ENCODE data around the gene SNX2.
"Not testable (repeated sequence)": the region's sequence is repeated elsewhere in the genome, so short reads cannot be mapped to it uniquely, and the experiment has no call there.

The SNX2 gene

DNA sequence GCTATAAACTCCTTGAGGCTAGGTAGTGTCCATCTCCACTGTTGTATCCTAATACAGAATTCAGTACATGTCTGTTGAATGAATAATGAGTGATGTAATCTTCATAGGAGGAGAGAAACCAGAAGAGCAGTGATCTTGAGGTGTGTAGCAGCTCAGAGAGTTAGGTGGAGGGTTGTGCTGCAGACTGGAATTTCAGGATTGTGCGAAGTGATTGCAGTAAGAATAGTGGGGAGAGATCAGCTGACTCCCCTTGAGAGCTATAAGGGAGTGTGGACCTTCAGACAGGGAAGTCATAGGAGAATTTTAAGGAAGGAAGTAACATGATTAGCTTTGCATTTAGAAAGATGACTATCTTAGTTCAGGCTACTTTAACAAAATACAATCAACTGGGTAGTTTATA, 74.9 kb downstream of the SNX2 start:
- no peak overlapping the region for H3K4me3 ChIP-seq (ENCODE audit: low read length)
- no peak overlapping the region for H3K9ac ChIP-seq (ENCODE audit: low read length)
- H3K36me3 ChIP-seq (ENCODE audit: control insufficient read depth, insufficient read depth, low read length), result no peaks in the 10 kb centered on the region
- H3K27ac ChIP-seq (ENCODE audit: low read depth, low read length), result no peak overlapping the region
- no peaks in the 10 kb centered on the region for H3K4me1 ChIP-seq (ENCODE audit: control insufficient read depth, insufficient read depth, low read length)
- H3K27me3 ChIP-seq (ENCODE audit: control insufficient read depth, insufficient read depth, low read length), result no peaks in the 10 kb centered on the region

DNA sequence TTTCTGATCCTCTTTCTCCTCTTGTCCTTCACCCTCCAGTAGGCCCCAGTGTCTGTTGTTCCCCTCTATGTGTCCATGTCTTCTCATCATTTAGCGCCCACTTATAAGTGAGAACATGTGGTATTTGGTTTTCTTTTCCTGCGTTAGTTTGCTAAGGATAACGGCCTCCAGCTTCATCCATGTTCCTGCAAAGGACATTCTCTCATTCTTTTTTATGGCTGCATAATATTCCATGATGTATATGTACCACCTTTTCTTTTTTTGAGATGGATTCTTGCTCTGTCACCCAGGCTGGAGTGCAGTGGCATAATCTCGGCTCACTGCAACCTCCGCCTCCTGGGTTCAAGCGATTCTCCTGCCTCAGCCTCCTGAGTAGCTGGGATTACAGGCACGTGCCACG, 82.7 kb downstream of the SNX2 start:
- H3K4me1 ChIP-seq (ENCODE audit: control insufficient read depth, insufficient read depth, low read length); H3K4me3 ChIP-seq (ENCODE audit: low read length); H3K9ac ChIP-seq (ENCODE audit: low read length); H3K36me3 ChIP-seq (ENCODE audit: control insufficient read depth, insufficient read depth, low read length); H3K27ac ChIP-seq (ENCODE audit: low read depth, low read length); H3K27me3 ChIP-seq (ENCODE audit: control insufficient read depth, insufficient read depth, low read length): not testable (repeated sequence)

DNA sequence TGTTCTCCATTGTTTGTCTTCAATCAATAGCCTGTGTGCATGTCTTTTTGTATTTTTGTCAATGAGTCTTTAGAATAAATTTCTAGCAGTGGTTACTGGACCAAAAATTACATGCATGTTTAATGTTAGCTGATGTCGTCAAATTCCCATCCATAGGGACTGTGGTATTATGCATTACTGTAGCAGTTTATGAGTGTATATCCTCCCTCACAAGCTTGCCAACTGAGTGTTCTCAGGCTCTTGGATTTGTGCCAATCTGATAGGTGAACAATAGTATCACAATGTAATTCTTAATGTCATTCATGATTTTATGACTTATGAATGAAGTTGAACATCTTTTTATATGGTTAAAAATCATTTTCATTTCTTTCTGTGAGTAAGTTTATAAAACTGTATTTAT, 83.6 kb downstream of the SNX2 start:
- Histone ChIP-seq H3K27ac (ENCODE audit: low read depth, low read length) (no peak overlapping the region), H3K4me1 (ENCODE audit: control insufficient read depth, insufficient read depth, low read length) (no peaks in the 10 kb centered on the region), H3K36me3 (ENCODE audit: control insufficient read depth, insufficient read depth, low read length) (no peaks in the 10 kb centered on the region), H3K27me3 (ENCODE audit: control insufficient read depth, insufficient read depth, low read length) (no peaks in the 10 kb centered on the region), H3K9ac (ENCODE audit: low read length) (no peak overlapping the region), H3K4me3 (ENCODE audit: low read length) (no peak overlapping the region)

DNA sequence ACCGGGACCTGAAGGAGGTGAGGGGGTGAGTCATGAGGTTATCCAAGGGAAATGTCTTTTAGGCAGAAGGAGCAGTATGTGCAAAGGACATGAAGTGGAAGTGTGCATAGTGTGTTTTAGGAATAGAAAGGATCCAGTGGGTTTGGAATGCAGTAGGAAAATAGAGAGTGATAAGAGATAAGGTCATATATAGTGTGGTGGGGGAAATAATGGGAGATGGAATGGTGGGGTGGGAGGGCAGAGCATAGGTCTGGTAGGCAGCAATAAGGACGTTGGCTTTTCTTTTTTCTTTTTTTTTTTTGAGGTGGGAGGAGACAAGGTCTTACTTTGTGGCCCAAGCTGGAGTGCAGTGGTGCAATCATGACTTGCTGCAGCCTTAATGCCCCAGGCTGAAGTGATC, 88.4 kb downstream of the SNX2 start:
- Histone ChIP-seq H3K4me3 (ENCODE audit: low read length) (no peak overlapping the region), H3K27ac (ENCODE audit: low read depth, low read length) (no peak overlapping the region), H3K4me1 (ENCODE audit: control insufficient read depth, insufficient read depth, low read length) (no peaks in the 10 kb centered on the region), H3K9ac (ENCODE audit: low read length) (no peak overlapping the region), H3K27me3 (ENCODE audit: control insufficient read depth, insufficient read depth, low read length) (no peaks in the 10 kb centered on the region), H3K36me3 (ENCODE audit: control insufficient read depth, insufficient read depth, low read length) (no peaks in the 10 kb centered on the region)

DNA sequence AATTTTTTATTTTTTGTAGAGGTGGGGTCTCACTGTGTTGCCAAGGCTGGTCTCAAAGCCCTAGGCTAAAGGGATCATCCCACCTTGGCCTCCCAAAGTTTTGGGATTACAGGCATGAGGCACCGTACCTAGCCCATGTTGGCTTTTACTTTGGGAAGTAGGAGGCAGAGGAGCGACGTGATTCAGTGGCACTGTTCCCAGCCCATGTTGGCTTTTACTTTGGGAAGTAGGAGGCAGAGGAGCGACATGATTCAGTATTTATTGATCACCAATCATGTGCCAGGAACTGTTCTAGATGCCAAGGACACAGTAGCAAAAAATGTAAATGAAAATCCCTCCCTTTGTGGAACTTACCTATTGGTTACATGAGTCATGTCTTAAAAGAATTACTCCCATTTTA, 88.8 kb downstream of the SNX2 start:
- no peaks in the 10 kb centered on the region for H3K4me1 ChIP-seq (ENCODE audit: control insufficient read depth, insufficient read depth, low read length)
- no peaks in the 10 kb centered on the region for H3K36me3 ChIP-seq (ENCODE audit: control insufficient read depth, insufficient read depth, low read length)
- no peaks in the 10 kb centered on the region for H3K27me3 ChIP-seq (ENCODE audit: control insufficient read depth, insufficient read depth, low read length)
- H3K4me3 ChIP-seq (ENCODE audit: low read length), result no peak overlapping the region
- H3K9ac ChIP-seq (ENCODE audit: low read length), result no peak overlapping the region
- no peak overlapping the region for H3K27ac ChIP-seq (ENCODE audit: low read depth, low read length)

DNA sequence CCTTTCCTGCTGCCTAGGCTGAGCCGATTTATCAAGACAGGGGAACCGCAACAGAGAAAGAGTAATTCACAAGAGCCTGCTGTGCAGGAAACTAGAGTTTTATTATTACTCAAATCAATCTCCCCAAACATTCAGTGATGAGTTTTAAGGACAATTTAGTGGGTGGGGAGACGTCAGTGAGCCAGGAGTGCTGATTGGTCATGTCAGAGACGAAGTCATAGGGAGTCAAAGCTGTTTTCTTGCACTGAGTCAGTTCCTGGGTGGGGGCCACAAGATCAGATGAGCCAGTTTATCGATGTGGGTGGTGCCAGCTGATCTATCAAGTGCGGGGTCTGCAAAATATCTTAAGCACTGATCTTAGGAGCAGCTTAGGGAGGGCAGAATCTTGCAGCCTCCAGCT, 89.5 kb downstream of the SNX2 start:
- Histone ChIP-seq H3K36me3 (ENCODE audit: control insufficient read depth, insufficient read depth, low read length) (no peaks in the 10 kb centered on the region), H3K27me3 (ENCODE audit: control insufficient read depth, insufficient read depth, low read length) (no peaks in the 10 kb centered on the region), H3K27ac (ENCODE audit: low read depth, low read length) (no peak overlapping the region), H3K4me1 (ENCODE audit: control insufficient read depth, insufficient read depth, low read length) (no peaks in the 10 kb centered on the region), H3K9ac (ENCODE audit: low read length) (no peak overlapping the region), H3K4me3 (ENCODE audit: low read length) (no peak overlapping the region)

DNA sequence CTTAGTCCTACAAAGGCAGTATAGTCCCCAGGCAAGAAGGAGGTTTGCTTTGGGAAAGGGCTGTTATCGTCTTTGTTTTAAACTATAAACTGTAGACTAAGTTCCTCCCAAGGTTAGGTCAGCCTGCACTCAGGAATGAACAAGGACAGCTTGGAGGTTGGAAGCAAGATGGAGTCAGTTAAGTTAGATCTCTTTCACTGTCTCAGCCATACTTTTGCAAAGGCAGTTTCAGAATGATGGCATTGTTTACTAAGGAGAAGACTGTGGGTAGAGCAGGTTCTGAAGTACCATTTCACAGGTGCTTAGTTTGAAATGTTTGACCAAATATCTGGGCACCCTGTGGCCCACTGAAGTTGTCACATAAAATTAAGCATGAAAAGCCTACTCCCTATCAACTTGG, 90.0 kb downstream of the SNX2 start:
- Histone ChIP-seq H3K9ac (ENCODE audit: low read length) (no peak overlapping the region), H3K27me3 (ENCODE audit: control insufficient read depth, insufficient read depth, low read length) (no peaks in the 10 kb centered on the region), H3K36me3 (ENCODE audit: control insufficient read depth, insufficient read depth, low read length) (no peaks in the 10 kb centered on the region), H3K27ac (ENCODE audit: low read depth, low read length) (no peak overlapping the region), H3K4me1 (ENCODE audit: control insufficient read depth, insufficient read depth, low read length) (no peaks in the 10 kb centered on the region), H3K4me3 (ENCODE audit: low read length) (no peak overlapping the region)

DNA sequence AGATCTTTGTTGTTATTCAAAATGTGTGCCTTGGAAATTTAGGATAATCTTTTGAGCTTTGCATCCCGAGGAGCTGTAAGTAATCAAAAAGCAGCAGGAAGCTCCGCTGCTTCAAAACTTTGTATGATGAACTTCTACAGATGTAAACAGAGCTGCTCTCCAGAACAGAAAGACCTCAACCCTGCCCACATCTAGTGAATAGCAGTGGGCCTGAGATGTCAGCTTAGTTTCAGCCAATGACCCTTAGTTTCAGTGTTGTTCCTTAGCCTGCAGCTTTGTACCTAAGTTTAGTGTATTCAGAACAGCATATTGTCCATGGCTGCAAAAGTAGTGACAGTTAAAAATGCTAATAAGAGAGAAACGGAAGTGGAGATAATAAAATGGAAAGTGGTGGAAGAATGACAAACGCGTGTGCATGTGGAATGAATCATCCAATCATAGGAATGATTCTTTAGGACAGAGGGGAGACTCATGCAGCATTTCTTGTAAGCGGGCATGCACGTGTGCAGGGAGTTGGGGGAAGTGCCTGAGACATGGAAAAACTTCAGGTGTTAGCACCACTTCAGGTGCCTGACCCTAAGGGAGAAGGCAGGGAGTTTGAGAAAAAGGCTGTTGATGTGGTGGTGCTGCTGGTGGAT, 95.5 kb downstream of the SNX2 start:
- Histone ChIP-seq H3K27ac (ENCODE audit: low read depth, low read length) (no peak overlapping the region), H3K36me3 (ENCODE audit: control insufficient read depth, insufficient read depth, low read length) (no peaks in the 10 kb centered on the region), H3K9ac (ENCODE audit: low read length) (no peak overlapping the region), H3K4me1 (ENCODE audit: control insufficient read depth, insufficient read depth, low read length) (no peaks in the 10 kb centered on the region), H3K27me3 (ENCODE audit: control insufficient read depth, insufficient read depth, low read length) (no peaks in the 10 kb centered on the region), H3K4me3 (ENCODE audit: low read length) (no peak overlapping the region)

DNA sequence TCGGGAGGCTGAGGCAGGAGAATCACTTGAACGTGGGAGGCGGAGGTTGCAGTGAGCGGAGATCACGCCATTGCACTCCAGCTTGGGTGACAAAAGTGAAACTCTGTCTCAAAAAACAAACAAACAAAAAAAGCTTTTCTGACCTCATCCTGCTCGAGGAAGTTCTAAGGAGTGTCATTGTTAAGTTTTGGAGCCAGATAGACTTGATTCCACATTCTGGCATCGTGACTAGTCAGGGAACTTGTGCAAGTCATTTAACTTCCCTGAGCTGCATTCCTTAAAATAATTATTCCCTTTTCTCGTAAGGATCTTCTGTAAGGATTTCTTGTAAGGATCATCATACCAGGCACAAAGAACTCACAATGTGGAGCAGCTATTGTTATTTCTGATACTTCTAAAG, 96.8 kb downstream of the SNX2 start:
- H3K36me3 ChIP-seq (ENCODE audit: control insufficient read depth, insufficient read depth, low read length), result no peaks in the 10 kb centered on the region
- no peak overlapping the region for H3K27ac ChIP-seq (ENCODE audit: low read depth, low read length)
- H3K9ac ChIP-seq (ENCODE audit: low read length), result no peak overlapping the region
- H3K4me1 ChIP-seq (ENCODE audit: control insufficient read depth, insufficient read depth, low read length), result no peaks in the 10 kb centered on the region
- no peaks in the 10 kb centered on the region for H3K27me3 ChIP-seq (ENCODE audit: control insufficient read depth, insufficient read depth, low read length)
- H3K4me3 ChIP-seq (ENCODE audit: low read length), result no peak overlapping the region

DNA sequence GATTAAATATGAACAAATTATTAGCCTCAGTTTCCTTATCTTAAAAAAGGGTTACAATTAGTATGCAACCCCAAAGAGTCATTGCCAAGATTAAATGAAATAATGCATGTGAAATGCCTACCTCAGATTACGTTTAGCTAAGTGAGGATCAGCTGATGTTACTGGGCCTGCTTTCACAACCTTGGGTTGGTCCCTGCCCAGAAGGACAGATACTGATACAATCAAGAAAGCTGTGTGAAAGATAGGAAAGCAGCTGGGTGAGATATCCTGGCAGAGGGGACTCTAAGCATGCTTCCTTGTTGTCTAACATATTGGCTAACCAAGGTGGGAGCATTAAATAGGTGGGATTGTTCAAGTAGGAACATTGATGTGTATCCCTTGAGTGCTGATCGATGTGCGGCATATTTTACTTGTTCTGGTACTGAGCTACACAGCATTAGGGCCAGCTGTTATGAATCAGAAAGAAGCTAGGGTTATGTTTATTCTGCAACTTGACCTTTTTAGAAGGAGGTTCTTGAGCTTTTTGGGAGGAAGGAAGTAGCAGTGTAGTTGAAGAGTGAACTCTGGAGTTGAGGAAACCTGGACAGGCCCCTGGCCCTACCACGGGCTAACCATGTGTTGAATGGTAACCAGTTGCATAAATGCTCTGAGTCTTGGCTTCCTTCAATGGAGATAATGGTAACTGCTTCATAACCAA, 99.4 kb downstream of the SNX2 start:
- Histone ChIP-seq H3K27me3 (ENCODE audit: control insufficient read depth, insufficient read depth, low read length) (no peaks in the 10 kb centered on the region), H3K27ac (ENCODE audit: low read depth, low read length) (no peak overlapping the region), H3K4me3 (ENCODE audit: low read length) (no peak overlapping the region), H3K9ac (ENCODE audit: low read length) (no peak overlapping the region), H3K36me3 (ENCODE audit: control insufficient read depth, insufficient read depth, low read length) (no peaks in the 10 kb centered on the region), H3K4me1 (ENCODE audit: control insufficient read depth, insufficient read depth, low read length) (no peaks in the 10 kb centered on the region)

DNA sequence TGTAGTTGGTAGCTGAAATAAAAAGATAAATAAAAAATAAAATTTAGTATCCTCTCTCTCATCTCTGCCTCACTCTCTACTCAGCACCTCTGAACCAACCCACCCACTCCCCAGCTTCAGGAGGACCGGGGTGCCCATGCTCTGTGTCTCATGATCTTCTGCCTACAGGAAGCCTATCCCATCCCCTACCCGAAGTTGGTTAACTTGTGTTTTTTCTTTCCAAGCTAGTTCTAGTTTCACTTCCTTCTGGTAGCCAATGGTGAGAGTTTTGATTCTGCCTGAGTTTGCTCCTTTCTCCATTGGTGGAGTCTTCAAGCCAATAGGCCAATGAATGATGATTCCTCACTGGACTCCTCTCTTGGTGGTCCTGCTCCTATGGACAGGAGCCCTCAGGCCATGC, 102.6 kb downstream of the SNX2 start:
- Histone ChIP-seq H3K27ac (ENCODE audit: low read depth, low read length) (no peak overlapping the region), H3K4me1 (ENCODE audit: control insufficient read depth, insufficient read depth, low read length) (no peaks in the 10 kb centered on the region), H3K27me3 (ENCODE audit: control insufficient read depth, insufficient read depth, low read length) (no peaks in the 10 kb centered on the region), H3K4me3 (ENCODE audit: low read length) (no peak overlapping the region), H3K9ac (ENCODE audit: low read length) (no peak overlapping the region), H3K36me3 (ENCODE audit: control insufficient read depth, insufficient read depth, low read length) (no peaks in the 10 kb centered on the region)

DNA sequence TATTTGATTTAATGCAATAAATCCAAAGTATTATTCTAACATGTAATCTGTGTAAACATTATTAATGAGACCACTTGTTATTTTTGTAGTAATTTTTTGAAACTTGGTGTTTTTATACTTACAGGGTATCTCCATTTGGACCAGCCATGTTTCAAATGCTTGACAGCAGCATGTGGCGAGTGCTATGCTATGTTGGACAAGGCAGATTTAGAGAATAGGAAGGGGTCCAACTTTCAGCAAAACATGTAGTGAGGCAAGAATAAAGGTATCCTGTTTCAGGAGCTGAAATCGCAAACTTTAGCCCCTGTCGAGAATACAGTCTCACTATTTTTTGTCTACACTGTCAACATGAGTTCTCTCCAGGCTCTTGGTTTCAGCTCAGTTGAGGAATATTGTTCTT, 104.2 kb downstream of the SNX2 start:
- Histone ChIP-seq H3K27me3 (ENCODE audit: control insufficient read depth, insufficient read depth, low read length) (no peaks in the 10 kb centered on the region), H3K4me1 (ENCODE audit: control insufficient read depth, insufficient read depth, low read length) (no peaks in the 10 kb centered on the region), H3K27ac (ENCODE audit: low read depth, low read length) (no peak overlapping the region), H3K4me3 (ENCODE audit: low read length) (no peak overlapping the region), H3K36me3 (ENCODE audit: control insufficient read depth, insufficient read depth, low read length) (no peaks in the 10 kb centered on the region), H3K9ac (ENCODE audit: low read length) (no peak overlapping the region)
